ENCODE data around the gene LRP8. TPM values are rescaled to one million over a fixed set of nuclear protein-coding genes. Genes with fewer than 3 reads are reported as not detected.

LRP8 gene
- total and polyA plus RNA-seq, 2 of the 13 experiments (the other 11 are each of a cell fraction or from before 2014, with no cell fraction given), result 17.3 to 17.4 TPM

GRCh38 chr1:53267761-53268160 lies 60.1 kb downstream of the LRP8 start (continued):
- TF ChIP-seq USF2 (IDR thresholded peaks at IDR 0.05; ENCODE audit: low read depth, low read length), result no peak
- TF ChIP-seq USF2 (CRISPR knock-in tag; IDR thresholded peaks at IDR 0.05; ENCODE audit: borderline replicate concordance), result no peak
- no peak for TF ChIP-seq REL (CRISPR knock-in tag; conservative IDR thresholded peaks at IDR 0.05)
- no peak for TF ChIP-seq RBFOX2 (IDR thresholded peaks at IDR 0.05; ENCODE audit: low read depth, low read length)
- no peak for TF ChIP-seq PRDM15 (CRISPR knock-in tag; IDR thresholded peaks at IDR 0.05)
- TF ChIP-seq ARNTL (CRISPR knock-in tag; IDR thresholded peaks at IDR 0.05), result no peak
- no peak for TF ChIP-seq SIX1 (CRISPR knock-in tag; IDR thresholded peaks at IDR 0.05; ENCODE audit: borderline replicate concordance)
- no peak for TF ChIP-seq GATA4 (IDR thresholded peaks at IDR 0.05; ENCODE audit: borderline replicate concordance, low read depth)
- TF ChIP-seq RORA (CRISPR knock-in tag; IDR thresholded peaks at IDR 0.05), result no peak
- no peak for TF ChIP-seq ZZZ3 (CRISPR knock-in tag; IDR thresholded peaks at IDR 0.05; ENCODE audit: borderline replicate concordance)
- TF ChIP-seq ZFP36L1 (CRISPR knock-in tag; IDR thresholded peaks at IDR 0.05), result no peak
- TF ChIP-seq ZBTB8A (CRISPR knock-in tag; IDR thresholded peaks at IDR 0.05; ENCODE audit: borderline replicate concordance, low read depth), result no peak
